ENCODE results near the gene ST3GAL6.

Gene ST3GAL6

DNA sequence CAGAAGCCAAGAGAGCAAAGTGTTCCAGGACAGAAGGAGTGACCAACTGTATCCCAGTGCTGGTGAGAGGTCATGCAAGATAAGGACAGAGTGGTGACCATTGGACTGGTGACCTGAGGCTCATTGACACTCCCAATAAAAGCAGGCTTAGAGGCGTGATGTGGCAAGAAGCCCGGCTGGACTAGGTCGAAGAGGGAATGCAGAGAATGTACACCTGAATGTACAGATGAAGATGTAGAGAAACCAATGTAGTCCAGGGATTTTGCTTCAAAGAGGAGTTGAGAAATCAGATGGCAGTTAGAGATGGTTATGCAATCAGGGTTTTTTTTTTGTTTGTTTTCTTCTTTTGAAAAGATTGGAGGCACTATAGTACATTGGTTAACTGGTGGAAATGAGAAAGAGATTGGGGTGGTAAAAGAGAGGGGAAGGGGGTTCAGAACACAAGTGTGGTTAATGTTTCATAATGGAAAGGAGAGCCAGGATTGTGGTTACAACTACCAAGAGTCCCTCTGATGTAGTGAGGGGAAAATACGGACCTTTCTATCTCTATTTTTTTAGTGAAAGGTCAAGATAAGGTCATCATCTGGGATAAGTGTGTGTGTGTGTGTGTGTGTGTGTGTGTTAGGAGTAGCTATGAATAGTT lies 23.3 kb downstream of the ST3GAL6 start:
- Histone ChIP-seq H3K9me2 (replicated peaks; ENCODE audit: control insufficient read depth, low read length) (no peaks in the 10 kb centered on the region), H3K4me2 (ENCODE audit: low read length) (no peak overlapping the region), H3K4me1 (ENCODE audit: control insufficient read depth, low read length) (no peaks in the 10 kb centered on the region), H3K4me3 (ENCODE audit: low read length) (no peak overlapping the region), H3K36me3 (ENCODE audit: control insufficient read depth, low read length) (peaks cover 24% of the 10 kb centered on the region), H3F3A (ENCODE audit: control insufficient read depth, insufficient read depth) (no peaks in the 10 kb centered on the region), H3K79me2 (ENCODE audit: control insufficient read depth, low read length) (no peaks in the 10 kb centered on the region), H3K9me3 (ENCODE audit: control insufficient read depth, insufficient read depth, low read length) (no peaks in the 10 kb centered on the region), H3K27me3 (ENCODE audit: control insufficient read depth, low read length) (no peaks in the 10 kb centered on the region), H4K20me1 (ENCODE audit: control insufficient read depth, insufficient read depth, low read depth, low read length) (no peaks in the 10 kb centered on the region), H3K27ac (ENCODE audit: low read depth, low read length) (no peak overlapping the region)
- TF ChIP-seq CTCF (IDR thresholded peaks at IDR 0.05; ENCODE audit: low read depth, low read length, poor library complexity, severe bottlenecking), result no peak
- TF ChIP-seq EZH2phosphoT487 (IDR thresholded peaks at IDR 0.05; ENCODE audit: borderline replicate concordance, low read length), result no peak

DNA sequence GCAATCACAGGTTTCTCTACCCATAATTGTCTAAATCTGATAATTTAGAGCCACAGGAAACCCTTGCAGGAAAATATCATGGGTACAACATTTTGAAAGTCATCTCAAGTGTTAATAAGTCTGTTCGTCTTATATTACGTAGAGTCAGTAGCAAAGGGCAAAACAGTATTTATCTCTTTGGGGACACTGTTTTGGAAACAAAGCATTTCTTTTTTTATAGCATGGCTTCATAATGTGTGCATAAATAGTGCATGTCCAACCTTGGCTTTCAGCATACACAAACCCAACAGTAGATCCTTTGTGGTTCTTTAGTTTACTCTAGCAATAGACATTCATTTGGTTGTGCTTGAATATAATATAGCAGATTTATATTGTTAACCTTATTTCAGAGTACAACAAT lies 24.0 kb downstream of the ST3GAL6 start:
- Histone ChIP-seq H3K4me2 (ENCODE audit: low read length) (no peak overlapping the region), H4K20me1 (ENCODE audit: control insufficient read depth, insufficient read depth, low read depth, low read length) (no peaks in the 10 kb centered on the region), H3K27ac (ENCODE audit: low read depth, low read length) (no peak overlapping the region), H3K4me1 (ENCODE audit: control insufficient read depth, low read length) (no peaks in the 10 kb centered on the region), H3K9me2 (replicated peaks; ENCODE audit: control insufficient read depth, low read length) (no peaks in the 10 kb centered on the region), H3K27me3 (ENCODE audit: control insufficient read depth, low read length) (no peaks in the 10 kb centered on the region), H3K79me2 (ENCODE audit: control insufficient read depth, low read length) (no peaks in the 10 kb centered on the region), H3K4me3 (ENCODE audit: low read length) (no peak overlapping the region), H3F3A (ENCODE audit: control insufficient read depth, insufficient read depth) (no peaks in the 10 kb centered on the region), H3K36me3 (ENCODE audit: control insufficient read depth, low read length) (peaks cover 17% of the 10 kb centered on the region), H3K9me3 (ENCODE audit: control insufficient read depth, insufficient read depth, low read length) (no peaks in the 10 kb centered on the region)
- TF ChIP-seq CTCF (IDR thresholded peaks at IDR 0.05; ENCODE audit: low read depth, low read length, poor library complexity, severe bottlenecking) (no peak), EZH2phosphoT487 (IDR thresholded peaks at IDR 0.05; ENCODE audit: borderline replicate concordance, low read length) (no peak)

- no peaks in the 10 kb centered on the region for H3K9me3 ChIP-seq (ENCODE audit: control insufficient read depth, insufficient read depth, low read length)
- H3K36me3 ChIP-seq (ENCODE audit: control insufficient read depth, low read length), result peaks cover 16% of the 10 kb centered on the region
- no peaks in the 10 kb centered on the region for H3K9me2 ChIP-seq (replicated peaks; ENCODE audit: control insufficient read depth, low read length)
- no peaks in the 10 kb centered on the region for H3K27me3 ChIP-seq (ENCODE audit: control insufficient read depth, low read length)
- no peak overlapping the region for H3K4me3 ChIP-seq (ENCODE audit: low read length)
- no peaks in the 10 kb centered on the region for H4K20me1 ChIP-seq (ENCODE audit: control insufficient read depth, insufficient read depth, low read depth, low read length)
- no peaks in the 10 kb centered on the region for H3F3A ChIP-seq (ENCODE audit: control insufficient read depth, insufficient read depth)
- TF ChIP-seq CTCF (IDR thresholded peaks at IDR 0.05; ENCODE audit: low read depth, low read length, poor library complexity, severe bottlenecking) (no peak), EZH2phosphoT487 (IDR thresholded peaks at IDR 0.05; ENCODE audit: borderline replicate concordance, low read length) (no peak)
- H3K4me2 ChIP-seq (ENCODE audit: low read length), result no peak overlapping the region
- no peaks in the 10 kb centered on the region for H3K4me1 ChIP-seq (ENCODE audit: control insufficient read depth, low read length)
- no peaks in the 10 kb centered on the region for H3K79me2 ChIP-seq (ENCODE audit: control insufficient read depth, low read length)
- no peak overlapping the region for H3K27ac ChIP-seq (ENCODE audit: low read depth, low read length)
Measured at GRCh38 chr3:98788651-98789050, 25.5 kb downstream of the ST3GAL6 start.

Data from DOHH2 (cell line).